SK-N-SH (cell line): ENCODE data around the gene YWHAE.

Experiments
- CHD2 ChIP-seq: fragments of 150-350 bp; IDR thresholded peaks from 2 replicates; pipeline ENCODE4 v1.6.1; 2018; ENCODE audit warnings: low read length; ENCODE audit not compliant: partially characterized antibody
- YY1 ChIP-seq: IDR thresholded peaks from 2 replicates; pipeline ENCODE4 v1.4.0; 2012; ENCODE audit warnings: low read depth, mild to moderate bottlenecking
- TF ChIP-seq, protein P1 (sequence below): fragments of 200-600 bp; sonication (generic); IDR thresholded peaks from 2 replicates; pipeline ENCODE4 v1.6.1; 2017; ENCODE audit warnings: antibody characterized with exemption, mild to moderate bottlenecking, moderate library complexity

DNA sequence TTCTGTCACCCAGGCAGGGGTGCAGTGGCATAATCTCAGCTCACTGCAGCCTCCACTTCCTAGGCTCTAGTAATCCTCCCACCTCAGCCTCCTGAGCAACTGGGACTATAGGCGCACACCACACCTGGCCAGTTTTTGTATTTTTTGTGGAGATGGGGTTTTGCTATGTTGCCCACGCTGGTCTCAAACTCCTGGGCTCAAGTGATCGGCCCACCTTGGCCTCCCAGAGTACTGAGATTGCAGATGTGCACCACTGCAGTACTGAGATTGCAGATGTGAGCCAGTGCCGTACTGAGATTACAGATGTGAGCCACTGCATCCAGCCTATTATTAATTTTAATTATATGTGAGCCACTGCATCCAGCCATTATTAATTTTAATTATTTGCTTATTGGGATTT is 42.2 kb upstream of the YWHAE start:
- TF ChIP-seq CHD2, result no peak
- TF ChIP-seq, protein P1, sequence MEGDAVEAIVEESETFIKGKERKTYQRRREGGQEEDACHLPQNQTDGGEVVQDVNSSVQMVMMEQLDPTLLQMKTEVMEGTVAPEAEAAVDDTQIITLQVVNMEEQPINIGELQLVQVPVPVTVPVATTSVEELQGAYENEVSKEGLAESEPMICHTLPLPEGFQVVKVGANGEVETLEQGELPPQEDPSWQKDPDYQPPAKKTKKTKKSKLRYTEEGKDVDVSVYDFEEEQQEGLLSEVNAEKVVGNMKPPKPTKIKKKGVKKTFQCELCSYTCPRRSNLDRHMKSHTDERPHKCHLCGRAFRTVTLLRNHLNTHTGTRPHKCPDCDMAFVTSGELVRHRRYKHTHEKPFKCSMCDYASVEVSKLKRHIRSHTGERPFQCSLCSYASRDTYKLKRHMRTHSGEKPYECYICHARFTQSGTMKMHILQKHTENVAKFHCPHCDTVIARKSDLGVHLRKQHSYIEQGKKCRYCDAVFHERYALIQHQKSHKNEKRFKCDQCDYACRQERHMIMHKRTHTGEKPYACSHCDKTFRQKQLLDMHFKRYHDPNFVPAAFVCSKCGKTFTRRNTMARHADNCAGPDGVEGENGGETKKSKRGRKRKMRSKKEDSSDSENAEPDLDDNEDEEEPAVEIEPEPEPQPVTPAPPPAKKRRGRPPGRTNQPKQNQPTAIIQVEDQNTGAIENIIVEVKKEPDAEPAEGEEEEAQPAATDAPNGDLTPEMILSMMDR, result no peak
- no peak for TF ChIP-seq YY1
